HepG2 (cell line): ENCODE measurements around the gene TROAP. TPM values are rescaled to one million over a fixed set of nuclear protein-coding genes. Genes with fewer than 3 reads are reported as not detected.
A peak's percentile ranks its signal among the peaks of the same experiment; 100 is the strongest.

Experiments
- CENPX ChIP-seq: sonication (generic); formaldehyde crosslinking; IDR thresholded peaks from 2 replicates; pipeline ENCODE4 v1.9.0; 2021; ENCODE audit warnings: mild to moderate bottlenecking, missing genetic modification reagents, moderate library complexity
- HNRNPK ChIP-seq: fragments of 200-400 bp; formaldehyde crosslinking; IDR thresholded peaks from 2 replicates; pipeline ENCODE4 v1.6.1; 2018; ENCODE audit warnings: low read length, low read depth, moderate library complexity, mild to moderate bottlenecking; ENCODE audit not compliant: poor library complexity, severe bottlenecking
- KDM5B ChIP-seq: sonication (generic); formaldehyde crosslinking; IDR thresholded peaks from 2 replicates; pipeline ENCODE4 v1.4.0; 2020; ENCODE audit warnings: missing genetic modification reagents, mild to moderate bottlenecking, borderline replicate concordance
- KLF11 ChIP-seq: IDR thresholded peaks from 2 replicates; pipeline ENCODE4 v1.6.1; 2016; ENCODE audit warnings: missing compliant biosample characterization
- MAFK ChIP-seq, 2 experiments: IDR thresholded peaks in 1 of 2; conservative IDR thresholded peaks in 1 of 2; 2 replicates each; pipeline ENCODE4 v1.6.1; 2011; ENCODE audit warnings: improper control_type of control experiment in 2 of 2, low read length in 2 of 2
- NR2C2 ChIP-seq: sonication (generic); formaldehyde crosslinking; IDR thresholded peaks from 2 replicates; pipeline ENCODE4 v1.4.0; 2020; ENCODE audit warnings: missing genetic modification reagents, mild to moderate bottlenecking, moderate library complexity, borderline replicate concordance
- RAD21 ChIP-seq: fragments of 450-650 bp; formaldehyde crosslinking; IDR thresholded peaks from 2 replicates; pipeline ENCODE4 v1.5.0; 2020; ENCODE audit warnings: mild to moderate bottlenecking
- ZNF143 ChIP-seq: sonication (generic); formaldehyde crosslinking; IDR thresholded peaks from 2 replicates; pipeline ENCODE4 v1.4.0; 2020; ENCODE audit warnings: missing genetic modification reagents
- ZNF569 ChIP-seq: sonication (generic); formaldehyde crosslinking; IDR thresholded peaks from 2 replicates; pipeline ENCODE4 v1.5.0; 2020; ENCODE audit warnings: mild to moderate bottlenecking, missing genetic modification reagents, moderate library complexity, borderline replicate concordance
- ZNF749 ChIP-seq: sonication (generic); formaldehyde crosslinking; IDR thresholded peaks from 2 replicates; pipeline ENCODE4 v1.8.0; 2022; ENCODE audit warnings: mild to moderate bottlenecking, missing genetic modification reagents, moderate library complexity, borderline replicate concordance
- polyA plus RNA-seq, 8 experiments: library from polyadenylated mRNA; depleted of rRNA in 3 of 8; stranded (reverse) in 7 of 8; unstranded in 1 of 8; fragments of >200 nt; fragmentation: Illumina TruSeq in 4 of 8; extraction: Trizol in 4 of 8; gene quantifications; 2 replicates each; pipeline versions ENCODE4 v1.2.1 to v1.2.3, GENCODE V29; 2011 to 2016; ENCODE audit warnings: low read depth in 4 of 8, missing spikeins in 1 of 8, mixed read lengths in 1 of 8; ENCODE audit not compliant: insufficient read depth in 1 of 8
- total RNA-seq, 5 experiments: library from RNA; depleted of rRNA; stranded (reverse); fragments of >200 nt; fragmentation: Illumina TruSeq; extraction: Trizol; gene quantifications; 2 replicates each; pipeline ENCODE4 v1.2.3, GENCODE V29; 2016; ENCODE audit warnings: low read depth in 1 of 5
- TF ChIP-seq, protein P1 (sequence below): sonication (generic); formaldehyde crosslinking; IDR thresholded peaks from 2 replicates; pipeline ENCODE4 v1.5.1; 2020; ENCODE audit warnings: mild to moderate bottlenecking, missing genetic modification reagents, moderate library complexity
- TF ChIP-seq, protein P2 (sequence below): IDR thresholded peaks from 2 replicates; pipeline ENCODE4 v1.6.1; 2016; ENCODE audit warnings: control low read depth
- TF ChIP-seq, protein P3 (sequence below): sonication (generic); formaldehyde crosslinking; IDR thresholded peaks from 2 replicates; pipeline ENCODE4 v1.4.0; 2020; ENCODE audit warnings: mild to moderate bottlenecking, missing genetic modification reagents
- TF ChIP-seq, protein P4 (sequence below): sonication (generic); formaldehyde crosslinking; IDR thresholded peaks from 2 replicates; pipeline ENCODE4 v1.8.1; 2023; ENCODE audit warnings: mild to moderate bottlenecking, missing genetic modification reagents
- TF ChIP-seq, protein P5 (sequence below): sonication (generic); formaldehyde crosslinking; IDR thresholded peaks from 2 replicates; pipeline ENCODE4 v1.5.0; 2020; ENCODE audit warnings: mild to moderate bottlenecking, low read depth, missing genetic modification reagents, borderline replicate concordance
- TF ChIP-seq, protein P6 (sequence below): sonication (generic); formaldehyde crosslinking; conservative IDR thresholded peaks from 2 replicates; pipeline ENCODE4 v1.4.0; 2020; ENCODE audit warnings: missing genetic modification reagents

Gene TROAP
- total and polyA plus RNA-seq, 2 of the 13 experiments (the other 11 are each of a cell fraction or from before 2014, with no cell fraction given) = 22.5 to 30.9 TPM

DNA sequence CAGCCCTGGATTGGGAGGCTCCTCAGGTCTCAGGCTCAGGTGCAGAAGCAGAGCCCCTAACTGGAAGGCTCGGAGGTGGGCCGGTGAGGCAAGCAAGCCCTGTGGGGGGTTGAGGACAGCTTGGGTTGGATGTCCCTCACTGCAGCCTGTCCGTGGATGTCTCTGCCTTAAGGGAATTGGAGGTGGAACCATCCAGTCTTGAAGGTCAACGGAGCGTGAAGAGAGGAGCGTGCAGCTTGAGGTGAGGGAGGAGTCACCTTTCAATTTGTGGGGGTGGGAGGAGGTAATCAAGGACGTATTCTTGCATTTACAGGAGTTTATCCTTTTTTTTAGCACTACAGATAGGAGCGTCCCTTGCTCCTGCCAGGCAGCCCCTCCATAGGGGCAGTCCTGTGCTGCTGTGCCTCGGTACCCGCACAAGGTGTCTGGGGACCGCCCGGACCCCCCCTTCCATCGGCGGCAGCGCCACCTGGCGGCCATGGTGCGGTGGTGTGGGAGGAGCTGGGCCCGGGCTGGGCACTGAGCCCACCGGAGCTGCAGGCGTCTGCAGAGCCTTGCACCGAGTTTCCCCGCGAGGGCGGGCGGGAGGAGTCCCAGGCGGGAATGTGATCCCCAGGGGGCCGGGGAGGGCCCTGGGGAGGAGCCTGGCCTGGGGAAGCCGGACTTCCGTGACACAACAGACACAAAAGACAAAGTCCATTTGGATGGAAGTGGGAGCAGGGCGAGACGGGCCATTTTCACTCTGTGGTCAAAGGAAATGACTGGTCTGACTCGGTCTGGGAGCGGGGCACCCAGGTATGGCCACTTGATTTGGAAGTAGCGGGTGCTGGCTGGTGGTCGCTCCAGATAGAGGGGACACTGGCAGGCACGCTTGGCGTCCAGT is 24.5 kb downstream of the TROAP start (continued):
- TF ChIP-seq, protein P1, sequence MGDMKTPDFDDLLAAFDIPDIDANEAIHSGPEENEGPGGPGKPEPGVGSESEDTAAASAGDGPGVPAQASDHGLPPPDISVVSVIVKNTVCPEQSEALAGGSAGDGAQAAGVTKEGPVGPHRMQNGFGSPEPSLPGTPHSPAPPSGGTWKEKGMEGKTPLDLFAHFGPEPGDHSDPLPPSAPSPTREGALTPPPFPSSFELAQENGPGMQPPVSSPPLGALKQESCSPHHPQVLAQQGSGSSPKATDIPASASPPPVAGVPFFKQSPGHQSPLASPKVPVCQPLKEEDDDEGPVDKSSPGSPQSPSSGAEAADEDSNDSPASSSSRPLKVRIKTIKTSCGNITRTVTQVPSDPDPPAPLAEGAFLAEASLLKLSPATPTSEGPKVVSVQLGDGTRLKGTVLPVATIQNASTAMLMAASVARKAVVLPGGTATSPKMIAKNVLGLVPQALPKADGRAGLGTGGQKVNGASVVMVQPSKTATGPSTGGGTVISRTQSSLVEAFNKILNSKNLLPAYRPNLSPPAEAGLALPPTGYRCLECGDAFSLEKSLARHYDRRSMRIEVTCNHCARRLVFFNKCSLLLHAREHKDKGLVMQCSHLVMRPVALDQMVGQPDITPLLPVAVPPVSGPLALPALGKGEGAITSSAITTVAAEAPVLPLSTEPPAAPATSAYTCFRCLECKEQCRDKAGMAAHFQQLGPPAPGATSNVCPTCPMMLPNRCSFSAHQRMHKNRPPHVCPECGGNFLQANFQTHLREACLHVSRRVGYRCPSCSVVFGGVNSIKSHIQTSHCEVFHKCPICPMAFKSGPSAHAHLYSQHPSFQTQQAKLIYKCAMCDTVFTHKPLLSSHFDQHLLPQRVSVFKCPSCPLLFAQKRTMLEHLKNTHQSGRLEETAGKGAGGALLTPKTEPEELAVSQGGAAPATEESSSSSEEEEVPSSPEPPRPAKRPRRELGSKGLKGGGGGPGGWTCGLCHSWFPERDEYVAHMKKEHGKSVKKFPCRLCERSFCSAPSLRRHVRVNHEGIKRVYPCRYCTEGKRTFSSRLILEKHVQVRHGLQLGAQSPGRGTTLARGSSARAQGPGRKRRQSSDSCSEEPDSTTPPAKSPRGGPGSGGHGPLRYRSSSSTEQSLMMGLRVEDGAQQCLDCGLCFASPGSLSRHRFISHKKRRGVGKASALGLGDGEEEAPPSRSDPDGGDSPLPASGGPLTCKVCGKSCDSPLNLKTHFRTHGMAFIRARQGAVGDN = peak; percentile 86
- TF ChIP-seq KDM5B = 0 out of 2 replicates have a peak, but pooled peaks have one; percentile 38
- TF ChIP-seq RAD21 (CRISPR knock-in tag) = peak; percentile 73
- TF ChIP-seq MAFK (conservative IDR thresholded peaks at IDR 0.05 in 1 of 2, IDR thresholded peaks at IDR 0.05 in 1 of 2; ENCODE audit: low read length in 2 of 2) = no peak
- peak; percentile 55 for TF ChIP-seq ZNF143 (CRISPR knock-in tag)
- TF ChIP-seq, protein P2, sequence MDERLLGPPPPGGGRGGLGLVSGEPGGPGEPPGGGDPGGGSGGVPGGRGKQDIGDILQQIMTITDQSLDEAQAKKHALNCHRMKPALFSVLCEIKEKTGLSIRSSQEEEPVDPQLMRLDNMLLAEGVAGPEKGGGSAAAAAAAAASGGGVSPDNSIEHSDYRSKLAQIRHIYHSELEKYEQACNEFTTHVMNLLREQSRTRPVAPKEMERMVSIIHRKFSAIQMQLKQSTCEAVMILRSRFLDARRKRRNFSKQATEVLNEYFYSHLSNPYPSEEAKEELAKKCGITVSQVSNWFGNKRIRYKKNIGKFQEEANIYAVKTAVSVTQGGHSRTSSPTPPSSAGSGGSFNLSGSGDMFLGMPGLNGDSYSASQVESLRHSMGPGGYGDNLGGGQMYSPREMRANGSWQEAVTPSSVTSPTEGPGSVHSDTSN (CRISPR knock-in tag) = no peak
- peak; percentile 83; the same call in 1 of the 2 replicates for TF ChIP-seq ZNF749
- TF ChIP-seq HNRNPK = peak; percentile 32
- TF ChIP-seq KLF11 (CRISPR knock-in tag) = no peak
- TF ChIP-seq, protein P3, sequence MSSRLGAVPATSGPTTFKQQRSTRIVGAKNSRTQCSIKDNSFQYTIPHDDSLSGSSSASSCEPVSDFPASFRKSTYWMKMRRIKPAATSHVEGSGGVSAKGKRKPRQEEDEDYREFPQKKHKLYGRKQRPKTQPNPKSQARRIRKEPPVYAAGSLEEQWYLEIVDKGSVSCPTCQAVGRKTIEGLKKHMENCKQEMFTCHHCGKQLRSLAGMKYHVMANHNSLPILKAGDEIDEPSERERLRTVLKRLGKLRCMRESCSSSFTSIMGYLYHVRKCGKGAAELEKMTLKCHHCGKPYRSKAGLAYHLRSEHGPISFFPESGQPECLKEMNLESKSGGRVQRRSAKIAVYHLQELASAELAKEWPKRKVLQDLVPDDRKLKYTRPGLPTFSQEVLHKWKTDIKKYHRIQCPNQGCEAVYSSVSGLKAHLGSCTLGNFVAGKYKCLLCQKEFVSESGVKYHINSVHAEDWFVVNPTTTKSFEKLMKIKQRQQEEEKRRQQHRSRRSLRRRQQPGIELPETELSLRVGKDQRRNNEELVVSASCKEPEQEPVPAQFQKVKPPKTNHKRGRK = no peak; the same call in 1 of the 2 replicates
- TF ChIP-seq, protein P4, sequence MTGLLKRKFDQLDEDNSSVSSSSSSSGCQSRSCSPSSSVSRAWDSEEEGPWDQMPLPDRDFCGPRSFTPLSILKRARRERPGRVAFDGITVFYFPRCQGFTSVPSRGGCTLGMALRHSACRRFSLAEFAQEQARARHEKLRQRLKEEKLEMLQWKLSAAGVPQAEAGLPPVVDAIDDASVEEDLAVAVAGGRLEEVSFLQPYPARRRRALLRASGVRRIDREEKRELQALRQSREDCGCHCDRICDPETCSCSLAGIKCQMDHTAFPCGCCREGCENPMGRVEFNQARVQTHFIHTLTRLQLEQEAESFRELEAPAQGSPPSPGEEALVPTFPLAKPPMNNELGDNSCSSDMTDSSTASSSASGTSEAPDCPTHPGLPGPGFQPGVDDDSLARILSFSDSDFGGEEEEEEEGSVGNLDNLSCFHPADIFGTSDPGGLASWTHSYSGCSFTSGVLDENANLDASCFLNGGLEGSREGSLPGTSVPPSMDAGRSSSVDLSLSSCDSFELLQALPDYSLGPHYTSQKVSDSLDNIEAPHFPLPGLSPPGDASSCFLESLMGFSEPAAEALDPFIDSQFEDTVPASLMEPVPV (CRISPR knock-in tag) = peak; percentile 90
- TF ChIP-seq ZNF569 (CRISPR knock-in tag) = 0 out of 2 replicates have a peak, but pooled peaks have one; percentile 35
- TF ChIP-seq, protein P5, sequence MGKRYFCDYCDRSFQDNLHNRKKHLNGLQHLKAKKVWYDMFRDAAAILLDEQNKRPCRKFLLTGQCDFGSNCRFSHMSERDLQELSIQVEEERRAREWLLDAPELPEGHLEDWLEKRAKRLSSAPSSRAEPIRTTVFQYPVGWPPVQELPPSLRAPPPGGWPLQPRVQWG (CRISPR knock-in tag) = no peak
- peak; percentile 35; the same call in 1 of the 2 replicates for TF ChIP-seq NR2C2
- TF ChIP-seq, protein P6, sequence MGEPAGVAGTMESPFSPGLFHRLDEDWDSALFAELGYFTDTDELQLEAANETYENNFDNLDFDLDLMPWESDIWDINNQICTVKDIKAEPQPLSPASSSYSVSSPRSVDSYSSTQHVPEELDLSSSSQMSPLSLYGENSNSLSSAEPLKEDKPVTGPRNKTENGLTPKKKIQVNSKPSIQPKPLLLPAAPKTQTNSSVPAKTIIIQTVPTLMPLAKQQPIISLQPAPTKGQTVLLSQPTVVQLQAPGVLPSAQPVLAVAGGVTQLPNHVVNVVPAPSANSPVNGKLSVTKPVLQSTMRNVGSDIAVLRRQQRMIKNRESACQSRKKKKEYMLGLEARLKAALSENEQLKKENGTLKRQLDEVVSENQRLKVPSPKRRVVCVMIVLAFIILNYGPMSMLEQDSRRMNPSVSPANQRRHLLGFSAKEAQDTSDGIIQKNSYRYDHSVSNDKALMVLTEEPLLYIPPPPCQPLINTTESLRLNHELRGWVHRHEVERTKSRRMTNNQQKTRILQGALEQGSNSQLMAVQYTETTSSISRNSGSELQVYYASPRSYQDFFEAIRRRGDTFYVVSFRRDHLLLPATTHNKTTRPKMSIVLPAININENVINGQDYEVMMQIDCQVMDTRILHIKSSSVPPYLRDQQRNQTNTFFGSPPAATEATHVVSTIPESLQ (CRISPR knock-in tag) = no peak
- TF ChIP-seq CENPX (CRISPR knock-in tag) = no peak
